HEK293T (cell line): ENCODE results near the gene BOLA3.

Experiments
- BHLHE40 ChIP-seq: fragments of 450-650 bp; IDR thresholded peaks from 2 replicates; pipeline ENCODE4 v1.6.1; 2016; ENCODE audit warnings: mild to moderate bottlenecking, moderate library complexity, borderline replicate concordance
- CTBP1 ChIP-seq: fragments of 450-650 bp; IDR thresholded peaks from 2 replicates; pipeline ENCODE4 v1.6.1; 2016; ENCODE audit warnings: borderline replicate concordance
- ELF4 ChIP-seq: fragments of 450-650 bp; IDR thresholded peaks from 2 replicates; pipeline ENCODE4 v1.6.1; 2017; ENCODE audit warnings: antibody characterized with exemption
- FOXA1 ChIP-seq: fragments of 450-650 bp; IDR thresholded peaks from 2 replicates; pipeline ENCODE4 v1.6.1; 2016; ENCODE audit warnings: mild to moderate bottlenecking
- FOXK2 ChIP-seq: fragments of 450-650 bp; IDR thresholded peaks from 2 replicates; pipeline ENCODE4 v1.6.1; 2016; ENCODE audit warnings: mild to moderate bottlenecking
- LEF1 ChIP-seq: fragments of 450-650 bp; IDR thresholded peaks from 2 replicates; pipeline ENCODE4 v1.6.1; 2017; ENCODE audit warnings: mild to moderate bottlenecking, borderline replicate concordance
- SP1 ChIP-seq: fragments of 450-650 bp; IDR thresholded peaks from 2 replicates; pipeline ENCODE4 v1.6.1; 2017
- SUZ12 ChIP-seq: fragments of 450-650 bp; IDR thresholded peaks from 2 replicates; pipeline ENCODE4 v1.6.1; 2016; ENCODE audit warnings: mild to moderate bottlenecking
- TARDBP ChIP-seq: fragments of 450-650 bp; IDR thresholded peaks from 2 replicates; pipeline ENCODE4 v1.6.1; 2016
- ZNF384 ChIP-seq: fragments of 450-650 bp; IDR thresholded peaks from 2 replicates; pipeline ENCODE4 v1.6.1; 2016

DNA sequence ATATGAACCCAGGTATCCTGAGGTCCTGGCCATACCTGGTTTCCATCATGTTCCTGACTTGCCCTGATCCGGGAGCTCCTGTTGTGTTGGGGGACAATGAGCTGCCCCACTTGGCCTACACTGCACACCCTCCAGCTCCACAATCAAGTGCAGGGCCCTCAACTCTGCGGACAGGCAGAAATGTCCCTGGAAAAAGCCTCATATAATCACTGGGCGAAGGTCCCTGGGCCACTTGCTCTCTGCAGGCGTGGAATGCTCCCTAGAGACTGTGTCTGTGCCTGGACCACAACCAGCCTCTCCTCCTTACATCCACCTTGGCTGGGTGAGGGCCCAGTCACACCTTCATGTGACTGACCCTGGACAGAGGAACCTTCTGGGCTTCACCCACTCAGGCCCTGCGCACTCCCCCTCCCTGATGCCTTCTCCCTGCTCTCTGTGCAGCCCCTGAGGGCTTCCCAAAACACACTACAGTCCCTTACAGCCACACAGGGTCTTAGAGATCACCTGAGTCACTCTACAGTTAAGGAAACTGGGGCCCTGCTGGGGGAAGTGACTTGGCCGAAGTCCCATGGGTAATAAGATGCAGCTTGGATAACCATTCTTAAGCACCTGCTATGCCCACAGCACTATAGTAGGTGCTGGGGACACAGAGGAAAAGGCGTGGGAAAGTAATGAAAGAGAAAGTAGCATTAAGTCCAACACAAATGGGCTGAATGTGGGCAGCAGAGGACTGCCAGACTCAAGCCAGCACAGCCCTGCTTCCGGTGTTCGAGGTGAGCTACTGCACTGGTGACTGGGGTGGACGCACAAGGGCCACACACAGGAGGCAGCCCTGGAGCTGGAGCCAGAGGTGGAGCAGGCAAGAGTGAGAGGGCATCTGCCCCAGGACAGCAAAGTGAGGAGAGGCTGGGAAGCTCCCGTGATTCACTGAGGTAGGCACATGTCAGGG is 9.8 kb downstream of the BOLA3 start:
- TF ChIP-seq BHLHE40, result no peak
- no peak for TF ChIP-seq FOXA1
- no peak for TF ChIP-seq TARDBP
- TF ChIP-seq LEF1, result no peak
- no peak for TF ChIP-seq ELF4
- TF ChIP-seq ZNF384, result no peak
- no peak for TF ChIP-seq CTBP1
- TF ChIP-seq FOXK2, result no peak
- TF ChIP-seq SUZ12, result no peak
- TF ChIP-seq SP1, result no peak
